IMR-90 (cell line): ENCODE results near the gene RFX1. TPM values are rescaled to one million over a fixed set of nuclear protein-coding genes. Genes with fewer than 3 reads are reported as not detected.

Source experiments
- ATAC-seq: fragments of 200-7000 bp; cut with Tn5 transposase; 2 replicates; pipeline ENCODE4 v1.9.1; 2020; ENCODE audit warnings: low read depth, mild to moderate bottlenecking, moderate library complexity
- BruUV-seq: library from RNA; stranded (reverse); fragments of 400-500 nt; replicated peaks from 2 replicates; lab custom pipeline; 2021; lab: Mats Ljungman, UMichigan
- CTCF ChIA-PET: fragments of 300-600 bp; formaldehyde crosslinking; extraction: SDS; loops from one replicate; lab custom pipeline; 2021; ENCODE audit warnings: antibody characterized with exemption; lab: Yijun Ruan, JAX
- POLR2A ChIA-PET: fragments of 300-600 bp; sonication (Branson Sonifier 250); formaldehyde crosslinking; loops from one replicate; lab custom pipeline; 2022; ENCODE audit warnings: antibody characterized with exemption; ENCODE audit not compliant: unreplicated experiment; lab: Charles Lee
- DNase-seq: peaks from one replicate; pipeline ENCODE4 v3.0.0; 2013
- H2AFZ ChIP-seq: replicated peaks from 2 replicates; pipeline ENCODE3; 2013; ENCODE audit warnings: low read length, mild to moderate bottlenecking; ENCODE audit not compliant: poor library complexity
- H2AK5ac ChIP-seq: 2 replicates; pipeline ENCODE4 v1.6.1; 2013; ENCODE audit warnings: low read depth, low read length, inconsistent platforms
- H2AK9ac ChIP-seq: replicated peaks from 2 replicates; pipeline ENCODE3; 2013; ENCODE audit warnings: mild to moderate bottlenecking, low read depth, low read length, moderate library complexity; ENCODE audit not compliant: poor library complexity
- H2BK120ac ChIP-seq: 2 replicates; pipeline ENCODE4 v1.6.1; 2013; ENCODE audit warnings: low read depth, low read length, inconsistent platforms
- H2BK15ac ChIP-seq: 3 replicates; pipeline ENCODE4 v1.6.1; 2013; ENCODE audit warnings: low read depth, low read length, inconsistent platforms
- H2BK20ac ChIP-seq: 2 replicates; pipeline ENCODE4 v1.6.1; 2013; ENCODE audit warnings: low read depth, mild to moderate bottlenecking, inconsistent platforms, low read length, moderate library complexity
- H2BK5ac ChIP-seq: 2 replicates; pipeline ENCODE4 v1.6.1; 2013; ENCODE audit warnings: mild to moderate bottlenecking, low read depth, low read length, inconsistent platforms; ENCODE audit not compliant: poor library complexity, severe bottlenecking
- H3K14ac ChIP-seq: replicated peaks from 2 replicates; pipeline ENCODE4 v1.6.1; 2013; ENCODE audit warnings: low read depth, low read length, inconsistent platforms
- H3K18ac ChIP-seq: 2 replicates; pipeline ENCODE4 v1.6.1; 2013; ENCODE audit warnings: low read depth, low read length, control low read depth
- H3K23ac ChIP-seq: 2 replicates; pipeline ENCODE4 v1.6.1; 2013; ENCODE audit warnings: low read depth, low read length, inconsistent platforms
- H3K27ac ChIP-seq: 2 replicates; pipeline ENCODE4 v1.5.1; 2013; ENCODE audit warnings: mild to moderate bottlenecking, control low read depth, low read length; ENCODE audit not compliant: insufficient read depth
- H3K27me3 ChIP-seq: 2 replicates; pipeline ENCODE4 v1.6.1; 2013; ENCODE audit warnings: low read length; ENCODE audit not compliant: control insufficient read depth, insufficient read depth
- H3K36me3 ChIP-seq: 2 replicates; pipeline ENCODE4 v1.6.1; 2013; ENCODE audit warnings: low read length, mixed read lengths; ENCODE audit not compliant: control insufficient read depth, insufficient read depth
- H3K4ac ChIP-seq: 2 replicates; pipeline ENCODE4 v1.6.1; 2013; ENCODE audit warnings: low read depth, low read length, inconsistent platforms
- H3K4me1 ChIP-seq: 2 replicates; pipeline ENCODE4 v1.6.1; 2013; ENCODE audit warnings: low read length, mixed read lengths; ENCODE audit not compliant: control insufficient read depth, insufficient read depth
- H3K4me2 ChIP-seq: 2 replicates; pipeline ENCODE4 v1.6.1; 2013; ENCODE audit warnings: low read depth, mild to moderate bottlenecking, control low read depth, low read length, moderate library complexity
- H3K4me3 ChIP-seq: 2 replicates; pipeline ENCODE4 v1.5.1; 2013; ENCODE audit warnings: low read depth, mild to moderate bottlenecking, control low read depth, low read length, moderate library complexity; ENCODE audit not compliant: insufficient read depth
- H3K56ac ChIP-seq: 2 replicates; pipeline ENCODE4 v1.6.1; 2013; ENCODE audit warnings: low read length, inconsistent platforms; ENCODE audit not compliant: insufficient read depth; ENCODE audit errors: extremely low read depth
- H3K79me1 ChIP-seq, 2 experiments: 2 replicates each; pipeline ENCODE4 v1.6.1; 2013; ENCODE audit warnings: low read length in 2 of 2, inconsistent platforms in 1 of 2, low read depth in 1 of 2
- H3K9ac ChIP-seq: 2 replicates; pipeline ENCODE4 v1.6.1; 2013; ENCODE audit warnings: low read depth, low read length, control low read depth
- H3K9me1 ChIP-seq: 2 replicates; pipeline ENCODE4 v1.6.1; 2013; ENCODE audit warnings: low read length, inconsistent platforms; ENCODE audit not compliant: insufficient read depth
- H3K9me3 ChIP-seq: 2 replicates; pipeline ENCODE4 v1.6.1; 2013; ENCODE audit warnings: low read length; ENCODE audit not compliant: control insufficient read depth, insufficient read depth
- H4K20me1 ChIP-seq: 2 replicates; pipeline ENCODE4 v1.6.1; 2013; ENCODE audit warnings: low read length, inconsistent platforms; ENCODE audit not compliant: insufficient read depth
- H4K5ac ChIP-seq: 2 replicates; pipeline ENCODE4 v1.6.1; 2013; ENCODE audit warnings: mild to moderate bottlenecking, low read depth, low read length, control low read depth
- H4K8ac ChIP-seq, 2 experiments: 2 replicates each; pipeline ENCODE4 v1.6.1; 2013; ENCODE audit warnings: low read depth in 2 of 2, low read length in 2 of 2, control low read depth in 1 of 2, inconsistent platforms in 1 of 2
- H4K91ac ChIP-seq: 2 replicates; pipeline ENCODE4 v1.6.1; 2013; ENCODE audit warnings: low read depth, low read length, inconsistent platforms; ENCODE audit not compliant: insufficient read depth
- FOS ChIP-seq: fragments of 150-350 bp; IDR thresholded peaks from 2 replicates; pipeline ENCODE4 v1.6.1; 2016; ENCODE audit warnings: low read depth, low read length
- RCOR1 ChIP-seq: IDR thresholded peaks from 2 replicates; pipeline ENCODE4 v1.6.1; 2012; ENCODE audit warnings: mild to moderate bottlenecking, low read length, improper control_type of control experiment; ENCODE audit not compliant: insufficient replicate concordance
- RFX5 ChIP-seq: IDR thresholded peaks from 2 replicates; pipeline ENCODE4 v1.8.0; 2012; ENCODE audit warnings: low read depth, mild to moderate bottlenecking, low read length, moderate library complexity
- USF2 ChIP-seq: fragments of 150-350 bp; IDR thresholded peaks from 2 replicates; pipeline ENCODE4 v1.6.1; 2017; ENCODE audit warnings: mild to moderate bottlenecking, antibody characterized with exemption, low read length, low read depth
- WGBS, 2 experiments: methylation state at CpG; one replicate each; pipeline versions ENCODE4 v1.1.5 to v1.1.7; 2013; ENCODE audit warnings: missing lambda C conversion rate in 2 of 2; ENCODE audit not compliant: insufficient read length in 1 of 2; ENCODE audit errors: extremely low coverage in 2 of 2; 5-methylcytosine and 5-hydroxymethylcytosine counted together
- dilution Hi-C: fragments of 300-500 bp; cut with HindIII; formaldehyde crosslinking; loops from one replicate; pipeline ENCODE4 v1.14.3; 2018; ENCODE audit warnings: low sequenced_read_pairs; ENCODE audit not compliant: unreplicated experiment
- in situ Hi-C: fragments of 300-500 bp; cut with MboI; formaldehyde crosslinking; loops from 3 replicates; pipeline ENCODE4 v1.14.3; 2019; ENCODE audit warnings: low sequenced_read_pairs, inconsistent platforms, mixed read lengths
- intact Hi-C: fragments of 100-400 bp; cut with micrococcal nuclease; formaldehyde crosslinking; loops from 2 replicates; pipeline ENCODE4 v1.10.0; 2022
- polyA plus RNA-seq, 3 experiments: library from polyadenylated mRNA; depleted of rRNA; stranded (reverse); fragments of >200 nt; gene quantifications; 2 replicates each; pipeline ENCODE4 v1.2.3, GENCODE V29; 2012; ENCODE audit warnings: low replicate concordance in 1 of 3
- total RNA-seq: library from RNA; depleted of rRNA; stranded (reverse); fragments of >200 nt; gene quantifications from 2 replicates; pipeline ENCODE4 v1.2.3, GENCODE V29; 2012

Gene RFX1
- total and polyA plus RNA-seq, 2 of the 4 experiments (the other 2 are of a cell fraction) = 0.36 to 3.1 TPM

DNA sequence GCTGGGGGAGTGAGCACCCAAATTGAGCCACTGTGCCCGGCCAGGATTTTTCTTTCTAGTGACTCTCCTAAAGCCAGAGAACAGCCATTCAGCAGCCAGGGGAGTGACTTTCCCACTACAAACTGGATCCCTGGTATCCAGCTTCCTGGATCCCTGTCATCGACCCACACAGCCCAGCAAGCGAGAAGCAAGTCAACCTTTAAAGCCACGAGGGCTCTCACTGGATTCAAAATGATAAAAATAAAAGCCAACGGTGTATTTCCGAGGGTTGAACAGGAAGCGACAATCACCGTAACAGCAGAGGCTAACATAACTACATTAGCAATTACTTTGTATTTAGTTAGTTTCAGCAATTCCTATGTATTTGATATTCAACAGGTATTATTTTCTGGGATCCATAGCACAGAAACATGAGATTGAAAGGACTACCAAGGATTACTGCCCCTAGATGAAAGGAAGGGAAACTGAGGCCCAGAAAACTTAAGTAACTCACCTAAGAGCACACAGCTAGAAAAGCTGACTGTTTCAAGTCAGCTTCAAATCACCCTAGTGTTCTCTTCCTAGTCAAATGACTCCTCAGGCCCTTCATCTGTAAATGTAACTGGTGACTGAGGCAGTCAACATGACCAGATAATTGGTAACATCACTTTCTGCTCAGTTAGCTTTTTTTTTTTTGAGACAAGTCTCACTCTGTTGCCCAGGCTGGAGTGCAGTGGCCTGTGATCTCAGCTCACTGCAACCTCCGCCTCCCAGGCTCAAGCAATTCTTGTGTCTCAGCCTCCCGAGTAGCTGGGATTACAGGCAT is 2.7 kb downstream of the RFX1 start:
- no peak overlapping the region for H2AK5ac ChIP-seq
- no peak overlapping the region for H4K91ac ChIP-seq
- no peak overlapping the region for H3K4ac ChIP-seq
- WGBS, 2 experiments = 77% methylated on average over 3 of the region's 10 CpGs; no CpG with 5 or more reads in 1 of the 2 experiments
- H3K27ac ChIP-seq = no peak overlapping the region
- peaks cover 9% of the 10 kb centered on the region for H4K20me1 ChIP-seq
- H4K8ac ChIP-seq = no peak overlapping the region
- no peak overlapping the region for H3K23ac ChIP-seq
- no peak overlapping the region for H2BK5ac ChIP-seq
- no peak overlapping the region for H4K5ac ChIP-seq
- H2BK20ac ChIP-seq = no peak overlapping the region
- H3K14ac ChIP-seq = no peak overlapping the region
- peaks cover 2% of the 10 kb centered on the region; the same call in 1 of the 2 replicates for H3K36me3 ChIP-seq
- H3K9me3 ChIP-seq = peaks cover 9% of the 10 kb centered on the region
- H3K4me3 ChIP-seq = no peak overlapping the region
- no peak overlapping the region for H2BK15ac ChIP-seq
- H3K9ac ChIP-seq = no peak overlapping the region
- no peaks in the 10 kb centered on the region for H3K27me3 ChIP-seq
- TF ChIP-seq RFX5 (no peak), RCOR1 (no peak), USF2 (no peak), FOS (no peak)
- dilution Hi-C loops = no loop called here
- H2AK9ac ChIP-seq = no peak overlapping the region
- intact Hi-C loops = no loop called here
- no peak overlapping the region for H3K56ac ChIP-seq
- H3K79me1 ChIP-seq = peaks cover 5 to 45% of the 10 kb centered on the region in 2 experiments
- POLR2A ChIA-PET = no interaction called here
- DNase-seq (no peak), ATAC-seq (no peak)
- peaks cover 5% of the 10 kb centered on the region; the same call in 1 of the 2 replicates for H3K9me1 ChIP-seq
- CTCF ChIA-PET = no interaction called here
- H3K4me1 ChIP-seq = peaks cover 4% of the 10 kb centered on the region; the same call in 1 of the 2 replicates
- no peak overlapping the region for H2BK120ac ChIP-seq
- BruUV-seq = no TSS peak
- H3K18ac ChIP-seq = no peak overlapping the region
- H2AFZ ChIP-seq = no peak overlapping the region
- no peak overlapping the region for H3K4me2 ChIP-seq
- in situ Hi-C loops = no loop called here
